NCI-H748 treated with DMSO at 0.1 percent for 48 hours (cell line): Measurements from ENCODE around the gene RIC3.
A peak's percentile ranks its signal among the peaks of the same experiment; 100 is the strongest.

Experiments
- DNase-seq: peaks from one replicate; lab custom pipeline; 2025; lab: John Stamatoyannopoulos, UW

The RIC3 gene

DNA sequence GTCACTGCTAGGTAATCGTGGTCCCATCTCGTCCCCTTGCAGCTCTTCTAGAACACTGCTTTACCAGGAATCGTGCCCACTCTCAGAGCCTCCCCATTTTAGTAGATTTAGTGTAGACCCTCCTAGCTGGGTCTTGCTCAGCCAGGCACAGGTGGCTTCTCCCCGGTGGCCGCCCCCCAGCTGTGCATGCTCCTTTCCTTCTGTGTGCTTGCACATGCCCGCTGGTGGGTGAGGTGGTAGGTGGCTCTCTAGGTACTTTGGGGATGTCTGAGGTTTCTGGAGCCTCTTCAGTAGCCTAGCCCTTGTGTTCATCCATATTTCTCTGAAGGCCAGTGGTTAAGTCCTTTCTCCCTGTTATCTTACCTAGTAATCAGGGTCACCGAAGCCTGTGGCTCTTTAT, 82.3 kb downstream of the RIC3 start:
- no peak for DNase-seq

- peak; percentile 61 for DNase-seq
Measured at GRCh38 chr11:8086001-8086479, 82.8 kb downstream of the RIC3 start.

DNA sequence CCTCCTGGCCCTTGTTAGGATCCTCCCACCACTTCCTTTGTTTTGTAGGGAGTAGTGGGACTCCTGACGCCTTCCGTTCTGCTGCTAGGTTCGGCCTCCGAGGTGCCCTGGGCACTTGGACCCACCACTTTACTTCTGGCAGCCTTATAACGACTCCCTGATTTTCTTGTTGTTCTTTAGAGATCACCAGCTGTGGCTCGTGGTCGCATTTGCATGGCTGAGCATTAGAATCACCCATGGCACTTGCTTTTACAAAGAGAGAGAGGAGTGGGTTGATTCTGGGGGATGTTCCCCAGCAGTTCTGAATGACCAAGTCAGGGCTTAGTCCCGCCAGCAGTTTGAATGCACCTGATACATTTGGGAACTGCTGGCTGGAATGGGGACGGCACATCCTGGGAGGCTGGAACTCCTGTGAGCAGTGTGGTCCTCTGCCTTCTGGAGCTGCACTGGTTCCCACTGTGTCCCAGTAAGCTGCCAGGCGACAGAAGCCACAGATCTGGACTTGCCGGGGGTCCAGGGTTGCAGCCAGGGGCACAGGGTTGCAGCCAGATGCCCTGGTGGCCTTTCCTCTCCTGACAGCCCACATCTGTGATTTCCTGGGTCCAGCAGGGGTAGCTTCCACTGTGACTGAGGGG, 83.7 kb downstream of the RIC3 start:
- no peak for DNase-seq

GRCh38 chr11:8084352-8084751, 84.5 kb downstream of the RIC3 start:
- no peak for DNase-seq

- no peak for DNase-seq
Measured at GRCh38 chr11:8083871-8084281, 84.9 kb downstream of the RIC3 start.

- no peak for DNase-seq
Measured at GRCh38 chr11:8083088-8083395, 85.8 kb downstream of the RIC3 start.

DNA sequence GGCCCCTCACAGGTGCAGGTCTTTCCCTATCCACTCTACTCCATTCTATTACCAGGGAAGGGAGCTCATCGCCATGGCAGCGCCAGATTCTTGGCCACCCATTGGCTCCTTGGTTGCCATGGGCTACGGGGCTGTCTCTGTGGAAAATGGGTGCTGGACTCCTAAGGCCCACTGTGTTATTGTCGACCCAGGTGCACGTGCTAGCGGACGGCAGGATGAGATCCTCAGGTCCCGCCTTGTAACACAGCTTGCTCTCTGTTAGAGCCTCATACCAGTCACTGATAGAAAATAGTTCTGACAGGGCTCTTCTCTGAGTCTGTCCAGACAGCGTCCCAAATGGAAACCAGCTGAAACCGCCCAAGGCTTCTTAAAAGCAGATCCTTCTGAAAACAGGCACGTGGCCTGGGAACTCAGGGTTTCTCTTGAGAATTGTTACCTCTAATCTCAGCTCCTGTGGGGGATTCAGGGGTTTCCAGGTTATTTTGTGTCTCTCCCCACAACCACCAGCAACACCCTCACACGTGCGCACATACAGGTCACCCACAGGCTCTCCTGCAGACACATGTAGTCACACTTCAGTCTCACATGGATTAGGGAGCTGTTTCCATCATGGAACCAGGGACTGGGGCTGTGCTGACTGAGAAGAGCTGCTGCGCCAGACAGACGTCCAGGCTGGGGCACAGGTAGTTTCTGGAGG, 86.3 kb downstream of the RIC3 start:
- DNase-seq: no peak

DNA sequence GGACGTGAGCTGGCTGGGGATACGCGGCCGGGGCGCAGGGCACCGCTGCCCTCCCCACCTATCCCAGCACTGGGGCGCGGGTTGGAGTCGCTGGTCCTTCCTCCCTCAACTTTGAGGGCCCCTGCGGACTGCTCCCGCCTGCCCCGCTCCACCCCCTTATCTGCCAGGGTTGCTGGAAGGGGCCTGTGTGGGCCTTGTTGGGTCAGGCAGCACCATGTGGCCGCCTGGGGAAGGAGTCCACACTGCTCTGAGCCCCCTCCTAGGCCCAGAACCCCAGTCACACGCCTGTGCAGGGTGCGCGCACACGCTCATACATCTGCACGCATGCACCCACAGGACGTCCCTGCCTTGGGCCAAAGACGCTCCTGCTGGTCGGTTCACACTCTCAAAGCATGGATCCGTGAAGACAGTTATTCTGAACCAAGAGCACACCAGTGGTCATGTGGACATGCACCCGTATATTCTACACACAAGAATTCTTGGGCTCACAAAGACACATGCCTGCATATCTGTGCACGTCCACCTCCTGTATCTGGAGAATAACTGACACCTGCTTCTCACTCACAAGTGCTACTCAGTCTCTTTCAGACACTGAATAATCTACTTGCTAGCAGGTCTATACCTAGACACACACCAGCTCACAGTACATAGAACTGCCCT, 87.1 kb downstream of the RIC3 start:
- no peak for DNase-seq

DNA sequence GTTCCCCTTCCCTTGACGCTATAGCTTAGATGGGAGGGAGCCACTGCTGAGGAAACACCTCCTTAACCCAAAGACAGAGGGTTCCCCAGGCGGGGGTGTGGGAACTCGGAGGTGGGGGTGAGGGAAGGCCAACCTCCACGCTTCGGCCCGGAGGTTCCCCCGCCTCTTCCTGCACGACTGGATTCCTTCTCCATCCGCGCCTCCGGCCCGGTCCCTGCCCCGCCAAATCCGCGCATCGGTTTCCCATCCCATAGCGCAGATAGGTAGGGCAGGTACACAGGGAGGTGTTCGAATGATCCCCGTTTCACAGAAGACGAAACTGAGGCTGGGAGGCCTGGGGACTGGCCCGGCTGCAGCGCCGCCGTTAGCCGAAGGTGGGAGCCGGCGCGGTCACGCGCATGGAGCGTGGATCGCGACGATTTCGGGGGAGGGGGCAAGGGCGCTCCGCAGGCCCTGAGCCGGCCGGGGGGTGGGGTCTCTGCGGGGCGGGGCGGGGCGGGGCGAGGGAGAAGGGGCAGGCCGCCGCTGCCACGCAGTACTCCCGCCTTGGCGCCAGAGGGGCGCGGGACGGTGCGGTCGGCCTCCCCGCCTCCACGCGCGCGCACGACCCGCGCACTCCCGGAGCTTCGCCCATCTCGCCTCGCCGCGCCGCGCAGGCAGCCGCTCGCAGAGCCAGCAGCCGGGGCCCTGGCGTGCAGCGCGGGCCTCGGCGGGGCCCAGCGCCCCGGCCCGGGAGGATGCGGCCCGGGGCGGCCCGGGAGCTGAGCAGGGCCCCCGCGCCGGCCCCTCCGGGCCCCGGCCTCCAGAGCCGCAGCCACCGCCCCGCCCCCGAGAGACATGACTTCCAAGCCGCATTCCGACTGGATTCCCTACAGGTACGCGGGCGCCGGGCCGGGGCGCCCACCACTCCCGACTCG, 87.9 kb downstream of the RIC3 start, which contains the start of gene TUB:
Gene TUB (plus strand): TSS at position 538 of the 917 bp plus-strand sequence. CDS start 300 bp downstream, at position 838.
- DNase-seq: no peak

DNA sequence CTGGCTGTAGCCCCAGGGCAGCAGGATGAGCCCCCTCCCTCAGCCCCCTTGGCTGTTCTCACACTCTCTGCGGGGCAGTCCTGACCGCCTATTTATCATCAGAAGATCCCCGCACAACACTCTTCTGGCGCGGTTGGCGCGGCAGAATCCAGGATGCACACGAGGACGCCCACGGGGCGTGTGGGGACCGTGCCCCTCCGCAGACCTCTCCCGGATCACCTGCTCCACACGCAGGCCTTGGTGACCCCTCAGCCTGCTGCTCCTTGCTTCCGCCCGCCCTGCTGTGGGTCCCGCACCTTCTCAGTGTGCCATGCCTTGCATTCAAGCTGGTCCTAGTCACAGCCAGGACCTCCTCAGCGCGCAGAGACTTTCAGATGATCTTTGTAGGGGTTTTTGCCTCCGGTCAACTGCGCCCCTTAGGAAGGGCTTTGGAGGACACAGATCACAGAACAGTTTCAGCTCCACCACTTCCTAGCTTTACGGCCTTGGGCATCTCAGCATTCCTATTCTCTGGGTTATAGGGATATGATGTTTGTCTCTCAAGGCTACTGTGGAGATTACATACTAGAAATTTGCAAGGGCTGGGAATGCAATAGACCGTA, 88.7 kb downstream of the RIC3 start:
- no peak for DNase-seq

DNA sequence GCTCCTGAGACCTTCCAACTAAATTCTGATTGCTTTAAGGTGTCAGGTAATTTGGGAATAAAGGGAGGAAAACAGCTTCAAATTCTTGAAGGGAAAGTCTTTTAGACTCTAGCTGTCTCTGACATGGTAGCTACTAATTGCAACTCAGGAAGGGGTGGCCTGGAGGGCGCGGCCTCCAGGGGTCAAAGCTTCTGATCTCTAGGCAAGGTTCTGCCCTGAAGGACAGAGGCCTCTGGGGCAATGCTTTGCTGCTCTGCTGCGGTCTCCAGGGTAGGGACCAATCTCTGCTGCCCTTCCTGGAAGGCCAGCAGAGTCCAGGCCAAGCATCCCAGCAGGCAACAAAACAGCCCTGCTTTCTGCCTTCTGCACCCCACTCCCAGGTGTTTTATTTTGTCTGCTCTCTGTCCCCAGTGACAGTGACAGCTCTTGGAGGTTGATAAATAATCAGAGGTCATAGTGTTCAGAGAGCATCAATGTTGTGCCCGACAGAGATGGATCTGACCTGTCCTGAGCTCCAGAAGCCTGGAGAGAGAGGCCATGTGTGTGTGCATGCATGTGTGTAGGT, 89.6 kb downstream of the RIC3 start:
- DNase-seq: no peak

GRCh38 chr11:8075119-8075726, 93.6 kb downstream of the RIC3 start:
- DNase-seq: no peak

- DNase-seq: no peak
Measured at GRCh38 chr11:8071616-8072581, 96.9 kb downstream of the RIC3 start.

- no peak for DNase-seq
Measured at GRCh38 chr11:8070417-8071115, 98.3 kb downstream of the RIC3 start.

DNA sequence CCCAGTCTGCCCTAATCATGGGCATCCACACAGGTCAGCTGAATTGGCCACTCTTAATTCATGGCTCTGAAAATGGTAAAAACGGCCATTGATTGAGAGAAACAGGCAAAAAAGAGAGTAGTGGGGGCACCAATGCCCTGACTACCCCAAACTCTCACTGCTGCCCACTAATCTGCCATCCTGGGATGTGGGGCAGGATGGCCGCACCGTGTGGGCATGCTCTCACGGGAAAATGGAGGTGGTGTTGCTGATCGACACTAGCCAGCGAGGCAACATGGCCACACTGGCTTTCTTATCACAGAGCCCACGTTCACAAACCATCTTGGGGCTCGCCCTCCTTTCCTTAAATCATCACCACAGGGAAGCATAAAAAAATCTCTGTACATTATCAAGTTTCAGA, 99.1 kb downstream of the RIC3 start:
- no peak for DNase-seq

DNA sequence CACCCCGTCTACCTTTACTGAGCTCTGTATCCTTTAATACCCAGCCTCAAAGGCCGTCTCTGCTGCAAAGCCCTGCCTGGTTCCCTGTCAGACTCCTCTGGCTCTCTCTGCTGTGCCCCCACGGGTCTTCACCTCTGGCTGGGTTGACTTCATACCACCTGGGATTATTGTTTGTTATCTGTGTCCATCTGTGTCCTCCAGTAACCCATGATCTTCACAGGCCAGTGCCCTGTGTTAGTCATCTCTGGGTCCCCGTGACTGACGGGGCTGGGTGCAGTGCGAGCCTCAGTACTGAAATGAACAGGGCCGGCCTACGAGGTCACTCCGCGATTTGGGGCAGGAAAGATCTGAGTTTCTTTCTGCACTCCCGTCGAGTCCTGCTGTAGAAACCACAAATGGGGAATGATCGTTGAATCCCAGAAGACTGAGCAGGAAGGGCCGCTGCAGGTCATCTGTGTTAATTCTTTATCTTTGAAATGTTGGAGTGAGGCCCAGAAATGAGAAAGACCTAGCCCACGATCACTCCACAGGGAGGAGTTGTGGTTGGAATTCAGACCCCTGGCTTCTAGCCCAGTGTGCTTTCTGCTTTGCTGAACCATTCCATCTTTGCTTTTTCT, 100.1 kb downstream of the RIC3 start:
- no peak for DNase-seq

DNA sequence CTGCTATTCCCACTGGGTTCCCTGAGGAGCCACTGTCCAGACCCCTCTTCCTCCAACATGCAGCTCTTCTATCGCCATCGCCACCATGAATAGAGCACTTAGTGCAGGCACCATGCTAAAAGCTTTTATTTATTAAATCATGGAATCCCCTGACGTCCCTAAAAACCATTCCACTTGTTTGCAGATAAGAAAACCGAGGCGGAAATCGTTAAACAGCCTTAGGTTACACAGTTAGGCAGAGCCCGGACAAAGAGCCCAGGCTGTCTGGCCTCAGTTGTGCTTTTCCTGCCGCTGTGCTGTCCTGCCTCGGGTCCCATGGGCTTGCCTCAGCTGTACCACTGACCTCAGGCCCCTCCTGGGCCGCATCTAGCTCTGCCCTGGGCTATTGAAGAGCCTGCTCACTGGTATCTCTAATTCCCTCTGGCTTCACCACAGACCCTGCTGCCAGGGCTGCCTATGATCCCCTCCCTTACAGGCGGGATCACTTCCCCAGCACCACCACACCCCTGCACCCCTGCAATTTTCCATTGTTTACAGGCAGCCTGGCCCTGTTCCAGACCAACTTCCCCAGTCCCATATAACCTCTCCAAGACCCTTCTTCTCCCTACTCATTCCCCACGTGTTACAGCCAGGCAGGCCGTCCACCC, 100.8 kb downstream of the RIC3 start:
- DNase-seq: no peak

DNA sequence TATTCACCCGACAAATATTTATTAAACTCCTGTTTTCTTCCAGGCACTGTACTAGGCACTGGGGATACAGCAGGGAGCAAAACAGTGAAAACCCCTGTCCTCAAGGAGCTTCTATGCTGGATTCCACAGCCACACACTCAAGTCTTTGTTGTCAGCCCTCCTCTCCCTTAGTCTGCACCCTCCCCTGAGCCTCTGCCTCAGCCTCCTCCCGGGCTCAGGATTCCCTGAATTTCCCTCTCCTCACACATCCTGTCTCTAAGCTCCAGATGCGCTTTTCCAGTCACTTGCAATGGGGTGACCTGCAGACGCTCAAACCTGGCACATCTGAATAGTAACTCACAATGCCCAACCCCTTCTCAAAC, 101.3 kb downstream of the RIC3 start:
- no peak for DNase-seq
